ENCODE data around the gene WNT9B.

Gene WNT9B

GRCh38 chr17:46841561-46842379 is 9.6 kb upstream of the WNT9B start:
- no peak for DNase-seq (ENCODE audit: low read depth)
- peak; percentile 11 for TF ChIP-seq CTCF (IDR thresholded peaks at IDR 0.05; ENCODE audit: insufficient read depth, low read depth, low read length, missing control alignments)
- no peak overlapping the region for H3K4me3 ChIP-seq (ENCODE audit: low read length)

- peak; percentile 47 for TF ChIP-seq CTCF (IDR thresholded peaks at IDR 0.05; ENCODE audit: insufficient read depth, low read depth, low read length, missing control alignments)
- no peak for DNase-seq (ENCODE audit: low read depth)
- H3K4me3 ChIP-seq (ENCODE audit: low read length), result no peak overlapping the region
Measured at GRCh38 chr17:46842835-46843234, 8.5 kb upstream of the WNT9B start.

GRCh38 chr17:46847204-46848191 is 3.9 kb upstream of the WNT9B start:
- H3K4me3 ChIP-seq (ENCODE audit: low read length), result no peak overlapping the region
- no peak for DNase-seq (ENCODE audit: low read depth)
- no peak for TF ChIP-seq CTCF (IDR thresholded peaks at IDR 0.05; ENCODE audit: insufficient read depth, low read depth, low read length, missing control alignments)

GRCh38 chr17:46848534-46848933 is 2.8 kb upstream of the WNT9B start:
- no peak overlapping the region for H3K4me3 ChIP-seq (ENCODE audit: low read length)
- TF ChIP-seq CTCF (IDR thresholded peaks at IDR 0.05; ENCODE audit: insufficient read depth, low read depth, low read length, missing control alignments), result no peak
- no peak for DNase-seq (ENCODE audit: low read depth)

- no peak for TF ChIP-seq CTCF (IDR thresholded peaks at IDR 0.05; ENCODE audit: insufficient read depth, low read depth, low read length, missing control alignments)
- no peak for DNase-seq (ENCODE audit: low read depth)
- no peak overlapping the region for H3K4me3 ChIP-seq (ENCODE audit: low read length)
Measured at GRCh38 chr17:46850688-46851028, 725 bp upstream of the WNT9B start.

GRCh38 chr17:46853896-46854444 is 2.6 kb downstream of the WNT9B start:
- no peak overlapping the region for H3K4me3 ChIP-seq (ENCODE audit: low read length)
- peak; percentile 72 for DNase-seq (ENCODE audit: low read depth)
- no peak for TF ChIP-seq CTCF (IDR thresholded peaks at IDR 0.05; ENCODE audit: insufficient read depth, low read depth, low read length, missing control alignments)
